NCI-H524 (cell line): ENCODE data around the gene ESR1.
"Not testable (repeated sequence)": the region's sequence is repeated elsewhere in the genome, so short reads cannot be mapped to it uniquely, and the experiment has no call there.

ENCODE experiments used
- DNase-seq, 2 experiments: peaks; one replicate each; lab custom pipeline; 2025; lab: John Stamatoyannopoulos, UW

ESR1 gene

DNA sequence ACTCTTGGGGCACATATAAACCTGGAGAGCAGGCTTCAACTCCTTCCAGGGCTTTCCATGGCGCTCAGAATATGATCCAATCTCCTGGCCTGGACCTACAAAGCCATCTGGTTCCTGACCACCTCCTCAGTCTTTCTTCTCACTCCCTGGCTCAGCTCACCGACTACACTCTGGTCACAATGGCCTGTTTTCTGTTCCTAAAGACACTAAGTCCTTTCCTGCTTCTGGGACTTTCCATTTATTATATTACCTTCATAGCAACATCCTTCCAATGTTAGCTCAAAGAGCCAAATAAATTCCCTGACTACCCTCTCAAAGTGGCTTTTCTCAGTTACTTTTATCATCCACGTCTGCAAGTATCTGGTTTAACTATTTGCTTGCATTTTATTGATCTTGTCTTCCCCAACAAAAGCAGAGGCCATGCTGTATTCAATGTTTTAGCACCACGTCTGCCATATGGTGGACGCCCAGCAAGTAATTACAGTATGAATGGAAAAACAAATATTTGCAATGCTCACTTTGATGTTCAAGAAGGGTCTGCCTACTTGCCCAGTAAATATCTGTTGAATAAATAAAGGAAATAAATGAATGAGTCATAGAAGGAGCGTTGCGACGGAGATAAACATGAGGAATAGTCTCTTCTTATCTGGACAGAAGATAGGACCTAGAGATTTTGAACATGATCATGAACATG, 328.4 kb downstream of the ESR1 start:
- DNase-seq = no peak

DNA sequence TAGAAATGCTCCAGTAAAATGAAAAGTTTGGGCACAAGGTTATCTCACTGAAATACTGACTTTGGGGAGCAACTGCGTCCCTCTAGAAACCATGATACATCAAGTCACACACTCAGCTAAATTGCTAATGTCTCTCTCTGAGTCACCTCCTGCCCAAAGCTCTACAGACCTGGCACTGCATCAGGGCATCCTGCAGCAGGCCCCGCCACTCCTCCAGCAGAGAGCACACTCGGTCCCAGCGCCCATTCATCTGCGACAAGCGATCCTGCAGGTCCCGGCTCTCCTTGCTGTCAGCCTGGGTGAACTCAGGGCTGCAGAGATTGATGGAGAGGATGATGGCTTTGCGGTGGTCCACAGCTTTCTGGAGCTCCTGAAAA, 329.0 kb downstream of the ESR1 start:
- DNase-seq = no peak

DNA sequence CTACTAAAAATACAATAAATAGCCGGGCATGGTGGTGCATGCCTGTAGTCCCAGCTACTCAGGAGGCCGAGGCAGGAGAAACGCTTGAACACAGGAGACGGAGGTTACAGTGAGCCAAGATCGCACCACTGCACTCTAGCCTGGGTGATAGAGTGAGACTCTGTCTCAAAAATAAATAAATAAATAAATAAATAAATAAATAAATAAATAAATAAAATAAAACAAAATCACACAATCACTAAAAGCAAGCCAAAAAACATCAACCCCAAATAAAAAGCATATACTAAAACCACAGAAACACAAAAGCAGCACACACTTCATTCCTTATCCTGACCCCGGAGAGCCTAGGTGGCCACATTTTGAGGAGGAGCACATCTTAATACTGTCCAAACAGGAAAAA, 330.9 kb downstream of the ESR1 start:
- DNase-seq = not testable (repeated sequence)

DNA sequence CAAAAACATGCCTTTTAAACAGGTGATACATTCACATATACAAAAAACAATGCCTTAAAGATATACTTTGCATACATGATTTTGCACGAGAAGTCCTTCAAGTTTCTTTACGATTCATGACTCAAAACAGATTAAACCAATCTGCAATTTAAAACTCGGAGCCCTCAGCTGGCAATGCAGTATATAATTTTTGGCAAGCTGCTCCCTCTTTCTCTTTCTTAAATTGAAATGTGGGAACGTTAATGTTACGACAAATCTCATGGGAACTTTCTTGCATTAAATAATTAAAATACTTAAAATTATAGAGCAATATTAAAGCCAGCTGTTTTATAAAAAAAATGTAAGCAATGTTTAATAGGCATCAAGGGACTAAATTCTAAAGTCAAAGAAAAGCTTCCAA, 334.6 kb downstream of the ESR1 start:
- DNase-seq = no peak

DNA sequence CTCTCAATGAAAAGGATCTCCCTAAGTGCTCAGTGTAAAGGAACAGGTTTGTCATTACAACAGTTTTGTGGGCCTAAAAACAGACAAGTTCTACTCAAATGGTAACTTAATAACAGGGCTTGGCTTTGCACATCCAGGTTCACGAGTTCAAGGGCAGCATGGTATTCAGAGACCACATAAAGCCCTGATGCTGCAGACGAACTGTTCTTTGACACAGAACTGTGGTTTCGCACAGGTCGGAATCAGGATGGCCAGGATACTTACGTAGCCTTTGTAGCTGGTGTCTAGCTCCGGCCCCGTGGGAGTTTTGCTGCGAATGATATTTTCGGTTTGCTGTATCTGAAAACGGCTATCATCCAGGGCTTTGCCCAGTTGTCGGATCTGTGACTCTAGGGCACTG, 335.9 kb downstream of the ESR1 start:
- no peak for DNase-seq

DNA sequence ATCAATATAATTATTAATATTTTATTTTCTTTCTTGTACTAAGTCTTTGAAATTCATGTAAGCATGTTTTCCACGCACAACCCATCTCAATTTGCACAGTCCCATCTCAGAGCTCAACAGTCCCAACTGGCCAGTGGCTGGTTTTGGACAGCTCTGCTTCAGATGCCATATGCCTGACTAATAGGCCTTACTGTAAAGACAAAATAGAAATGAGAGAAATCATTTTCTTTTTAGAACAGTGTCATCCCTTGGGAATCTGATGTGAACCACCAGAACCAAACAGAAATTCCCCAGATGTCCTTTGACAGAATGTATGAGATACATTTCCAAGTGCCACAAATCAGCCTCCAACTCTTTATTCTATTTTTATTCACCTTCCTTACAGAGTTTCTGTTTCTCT, 338.9 kb downstream of the ESR1 start:
- no peak for DNase-seq

DNA sequence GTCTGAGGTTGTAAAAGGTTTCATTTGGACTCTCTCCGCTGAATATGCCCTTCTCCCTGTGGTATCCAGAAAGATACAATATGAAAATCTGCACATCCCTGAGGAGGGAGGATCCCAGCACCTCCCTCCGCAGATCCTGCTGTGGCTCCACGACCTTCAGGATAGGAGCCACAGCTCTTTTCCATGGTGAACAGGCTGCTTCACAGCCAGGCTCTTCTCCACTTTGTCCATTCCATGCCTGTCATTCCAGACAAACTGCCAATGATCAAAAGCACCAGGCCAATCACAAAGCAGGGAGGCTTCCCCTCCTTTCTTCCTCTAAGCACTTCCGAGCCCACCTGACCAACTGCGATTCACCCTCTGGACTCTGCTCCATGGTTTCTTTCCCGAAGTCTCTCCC, 339.8 kb downstream of the ESR1 start:
- no peak for DNase-seq

DNA sequence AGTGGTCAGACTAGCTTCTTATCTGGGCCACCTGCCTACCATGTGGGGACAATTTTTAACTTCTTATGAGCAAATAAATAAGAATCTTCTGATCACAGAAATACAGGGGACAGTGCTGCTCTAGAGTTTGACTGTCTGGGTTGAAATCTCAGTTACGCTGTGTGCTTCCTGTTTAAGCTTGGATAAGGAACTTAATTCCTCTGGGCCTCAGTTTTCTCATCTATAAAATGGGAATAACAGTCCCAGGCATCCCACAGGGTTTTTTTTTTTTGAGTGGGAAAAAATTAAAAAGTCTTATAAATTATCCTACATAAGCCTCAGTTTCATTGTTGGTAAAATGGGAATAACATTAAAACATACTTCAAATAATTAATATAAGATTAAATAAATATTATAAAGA, 340.9 kb downstream of the ESR1 start:
- DNase-seq = no peak

DNA sequence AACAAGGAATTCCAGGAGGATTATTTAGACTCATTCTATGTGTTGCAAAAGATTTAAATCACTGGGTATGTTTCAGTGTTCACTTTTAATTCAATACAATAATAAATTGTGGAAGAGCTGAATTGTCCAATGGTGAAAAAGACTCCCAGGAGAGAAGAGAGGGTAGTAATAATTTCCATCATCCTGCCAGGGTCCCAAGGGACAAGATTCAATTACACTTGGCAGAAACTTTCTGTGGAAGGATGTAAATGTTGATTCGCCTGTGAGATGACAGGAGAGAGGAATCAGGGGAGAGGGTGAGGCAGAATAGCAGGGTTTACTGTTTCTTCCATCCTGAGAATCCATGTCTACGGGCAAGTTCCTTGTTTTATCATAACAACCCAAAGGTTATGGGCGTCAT, 342.7 kb downstream of the ESR1 start:
- DNase-seq = no peak

DNA sequence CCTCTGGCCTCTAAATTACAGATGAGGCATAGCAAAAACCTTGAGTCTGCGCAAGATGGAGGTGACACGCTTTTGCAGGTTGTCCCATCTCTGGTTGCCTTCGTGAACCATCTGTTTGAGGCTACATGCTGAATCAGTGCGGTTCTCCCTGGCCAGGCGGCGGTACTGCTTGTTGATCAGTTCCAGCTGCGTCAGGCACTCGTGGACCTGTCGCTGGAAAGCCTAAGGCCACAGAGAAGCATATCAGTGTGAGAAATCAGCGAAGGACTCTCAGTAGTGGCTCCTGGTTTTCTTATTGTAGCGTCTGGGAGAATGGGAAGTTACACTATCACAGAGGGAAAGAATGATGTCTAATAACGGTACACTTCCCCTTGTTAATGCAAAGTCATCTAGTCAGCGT, 344.4 kb downstream of the ESR1 start:
- no peak for DNase-seq

DNA sequence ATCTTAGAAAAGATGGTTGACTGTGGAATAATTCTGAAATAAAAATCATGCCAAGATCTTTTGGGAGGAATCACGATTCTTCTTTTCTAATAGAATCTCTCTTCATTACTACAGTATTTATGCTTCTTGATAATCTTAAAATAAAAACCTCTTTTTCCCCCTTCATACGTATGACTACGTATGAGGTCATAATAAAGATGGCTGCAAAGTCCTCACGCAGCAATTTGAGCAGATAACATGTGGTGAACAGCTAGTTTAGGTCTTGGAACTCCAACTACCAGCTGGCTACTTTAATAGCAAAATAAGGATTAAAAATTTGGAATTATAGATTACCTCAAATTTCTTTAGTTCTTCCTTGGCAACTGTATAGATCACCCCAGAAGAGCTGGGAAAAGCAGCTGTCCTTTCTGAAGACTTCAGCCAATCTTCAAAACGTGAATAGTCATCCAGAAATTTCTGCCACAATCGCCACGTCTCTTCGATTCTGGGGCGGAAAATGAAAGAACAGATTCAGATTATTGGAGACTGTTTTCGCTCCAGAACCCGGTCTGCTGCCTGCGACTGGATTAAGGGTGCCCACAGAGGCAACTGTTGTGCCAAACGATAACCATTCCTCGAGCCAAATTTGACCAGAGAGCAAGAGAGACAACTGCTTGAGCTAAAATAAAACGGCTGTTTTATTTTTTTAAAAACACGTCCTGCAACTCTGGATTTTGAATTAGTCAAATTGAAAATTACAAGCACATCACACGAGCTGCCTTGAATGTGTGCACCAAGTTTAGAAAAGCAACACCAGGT, 347.3 kb downstream of the ESR1 start:
- DNase-seq = no peak

DNA sequence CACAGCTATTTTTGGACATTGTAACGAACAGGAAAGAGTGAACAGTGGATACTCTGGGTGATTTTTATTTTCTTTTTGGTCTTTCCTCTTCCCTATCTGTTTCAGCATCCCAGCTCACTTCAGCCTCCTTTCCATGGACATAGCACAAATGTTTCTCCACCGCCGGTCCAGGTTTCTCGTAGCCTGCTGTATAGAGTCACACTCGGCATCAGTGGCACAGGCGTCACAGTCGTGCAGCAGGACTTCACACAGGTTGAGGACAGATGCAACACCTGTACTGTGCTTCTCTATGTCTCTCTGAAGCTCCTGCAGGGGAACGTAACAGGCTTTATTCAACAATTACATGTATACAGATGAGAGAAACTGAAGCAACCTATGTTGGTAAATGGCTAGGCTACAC, 348.3 kb downstream of the ESR1 start:
- DNase-seq = no peak

DNA sequence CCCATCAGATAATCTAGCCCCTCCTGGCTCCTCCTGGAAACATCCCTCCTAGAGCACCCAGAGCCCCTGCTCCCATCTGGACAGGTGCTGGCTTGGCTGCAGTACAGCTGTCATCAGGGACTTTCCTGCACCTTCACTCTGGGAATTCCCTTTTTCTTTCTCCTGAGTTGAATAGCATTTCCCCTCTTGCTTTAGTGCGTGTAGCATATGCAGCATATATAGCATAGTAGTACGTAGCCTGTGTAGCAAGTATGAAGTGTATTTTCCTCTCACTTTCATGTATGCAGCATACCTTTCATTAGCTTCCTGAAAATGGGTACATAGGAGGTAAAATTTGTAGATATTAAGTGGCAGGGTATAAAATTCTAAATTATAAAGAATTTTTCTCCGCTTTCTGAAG, 352.9 kb downstream of the ESR1 start:
- peak; percentile 55 to 84 for DNase-seq

DNA sequence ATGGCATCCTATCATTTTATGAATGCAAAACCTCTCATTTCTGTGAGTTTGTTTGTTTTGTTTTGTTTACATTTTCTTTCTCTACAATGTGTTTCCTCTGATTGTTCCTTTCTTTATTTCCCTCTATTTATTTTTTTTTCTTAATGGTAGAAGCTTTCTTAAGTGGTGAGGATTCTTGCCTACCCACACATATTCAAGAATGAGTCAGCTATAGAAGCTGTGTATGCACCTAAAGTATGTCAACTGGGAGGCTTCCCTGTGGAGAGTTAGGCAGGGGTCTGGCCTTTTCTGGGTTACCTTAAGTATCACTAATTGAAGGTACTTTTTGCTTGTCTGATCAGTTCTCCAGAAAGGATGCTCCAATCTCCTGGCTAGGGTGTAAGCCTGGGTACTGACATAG, 354.0 kb downstream of the ESR1 start:
- DNase-seq = no peak

DNA sequence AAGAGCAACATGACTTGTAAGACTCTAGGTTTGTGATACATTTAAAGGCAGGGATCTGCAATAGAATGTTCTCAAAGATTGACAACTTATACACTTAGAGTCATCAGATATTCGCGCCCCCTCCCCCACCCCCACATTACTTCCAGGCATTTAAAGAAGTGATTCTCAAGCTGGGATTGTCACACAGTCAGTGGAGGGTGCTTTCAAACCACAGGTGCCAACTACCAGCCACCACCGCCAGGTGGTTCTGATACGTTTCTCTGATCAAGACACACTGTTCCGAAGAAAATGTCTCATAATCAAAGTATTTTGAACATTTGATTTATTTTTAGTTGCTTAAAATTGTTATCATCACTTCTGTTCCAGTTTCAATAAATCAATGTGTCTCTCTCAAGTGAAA, 357.5 kb downstream of the ESR1 start:
- no peak for DNase-seq

DNA sequence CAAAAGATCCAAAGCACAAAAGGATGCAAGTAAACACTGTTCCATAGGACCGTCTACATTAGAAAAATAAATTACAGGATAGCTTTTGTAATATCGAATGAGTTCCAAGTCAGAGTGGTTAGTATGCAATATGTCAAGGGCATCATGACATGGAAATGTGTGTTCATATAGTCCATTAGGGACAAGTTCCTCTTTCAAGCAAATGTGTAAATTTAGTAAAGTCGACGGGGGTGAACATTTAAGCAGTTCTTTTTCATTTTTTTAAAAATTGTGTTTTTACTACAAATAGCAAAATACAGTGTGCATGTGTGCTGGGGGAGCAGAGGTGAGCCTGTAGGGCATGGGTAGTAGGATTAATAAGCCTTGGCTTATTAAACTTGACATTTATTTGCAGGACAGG, 359.0 kb downstream of the ESR1 start:
- no peak for DNase-seq

DNA sequence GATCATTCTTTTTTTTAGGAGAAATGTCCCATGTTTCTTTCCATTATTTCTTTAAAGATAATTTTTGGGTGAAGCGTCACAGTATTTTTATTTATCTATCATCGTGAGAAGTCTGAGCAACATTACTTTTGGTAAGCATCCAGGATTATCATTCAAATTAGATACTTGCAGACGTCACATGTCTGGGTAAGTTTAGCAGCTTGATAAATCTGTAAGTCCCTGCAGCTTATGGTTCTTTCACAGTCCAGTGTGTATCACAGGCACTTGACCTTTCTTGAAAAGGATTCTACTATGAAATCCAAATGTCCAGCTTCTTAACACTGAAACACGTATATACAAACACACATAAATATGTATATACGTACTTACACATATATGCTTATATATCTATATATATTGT, 359.4 kb downstream of the ESR1 start:
- peak in 1 of 2 experiments; percentile 13 for DNase-seq

DNA sequence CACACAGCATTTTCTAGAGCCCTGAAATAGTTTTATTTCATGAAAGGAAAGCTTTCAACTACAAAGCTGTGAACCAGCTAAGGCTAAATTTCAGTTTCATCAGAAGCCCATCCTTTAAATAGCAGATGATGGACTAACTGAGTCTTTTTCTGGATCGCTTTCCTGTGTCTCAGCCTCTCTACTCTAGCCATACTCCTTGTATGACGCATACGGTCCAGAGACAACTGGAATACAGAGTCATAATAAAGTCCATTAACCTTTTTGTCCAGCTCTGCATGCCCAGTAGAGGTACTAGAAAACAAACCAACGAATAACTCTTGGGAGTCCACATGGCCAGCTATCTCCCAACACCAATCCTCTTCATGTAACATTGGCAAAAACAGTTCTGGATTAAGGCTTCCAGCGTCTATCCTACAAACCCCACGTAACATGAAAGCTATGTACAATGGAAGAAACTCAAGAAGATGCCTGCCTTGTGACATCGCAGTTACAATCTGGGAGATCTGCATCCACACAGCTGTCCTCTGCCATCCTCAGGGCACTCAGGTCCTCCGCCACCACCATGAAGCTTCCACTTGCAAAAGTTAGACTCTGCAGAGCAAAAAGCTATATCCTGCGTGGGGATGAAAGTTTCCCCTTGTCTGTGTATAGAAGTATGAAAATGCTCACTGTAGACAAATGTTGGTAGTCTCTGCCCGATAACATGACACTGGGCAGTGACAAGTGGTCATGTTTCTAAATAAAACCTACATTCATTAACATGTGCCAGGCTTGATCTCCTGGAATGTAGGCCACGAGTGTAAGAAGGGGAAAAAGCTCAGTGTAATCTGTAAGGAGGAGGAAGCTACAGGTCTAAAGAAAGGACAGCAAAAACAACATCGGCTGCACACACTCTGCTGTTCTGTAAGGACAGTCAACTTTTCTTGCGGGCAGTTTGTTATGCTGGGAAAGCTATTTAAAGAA, 360.4 kb downstream of the ESR1 start:
- DNase-seq = no peak

DNA sequence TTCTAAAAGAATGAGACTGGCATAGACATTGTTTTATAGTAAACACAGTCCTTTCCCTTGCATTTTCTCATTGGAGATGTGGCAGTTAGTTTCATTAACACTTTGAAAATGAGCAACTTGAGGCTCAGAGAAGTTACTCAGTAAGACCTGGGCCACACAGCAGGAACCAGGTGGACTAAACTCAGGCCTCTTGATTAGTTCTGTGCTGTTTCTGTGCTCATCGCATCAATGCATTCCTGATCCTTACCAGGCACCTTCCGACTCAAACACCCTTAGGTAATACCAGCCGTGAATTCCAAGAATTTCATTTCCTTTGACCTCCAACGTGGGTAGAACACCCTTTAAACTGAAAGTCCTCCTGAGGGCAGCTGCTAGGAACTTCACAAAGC, 362.8 kb downstream of the ESR1 start:
- no peak for DNase-seq

DNA sequence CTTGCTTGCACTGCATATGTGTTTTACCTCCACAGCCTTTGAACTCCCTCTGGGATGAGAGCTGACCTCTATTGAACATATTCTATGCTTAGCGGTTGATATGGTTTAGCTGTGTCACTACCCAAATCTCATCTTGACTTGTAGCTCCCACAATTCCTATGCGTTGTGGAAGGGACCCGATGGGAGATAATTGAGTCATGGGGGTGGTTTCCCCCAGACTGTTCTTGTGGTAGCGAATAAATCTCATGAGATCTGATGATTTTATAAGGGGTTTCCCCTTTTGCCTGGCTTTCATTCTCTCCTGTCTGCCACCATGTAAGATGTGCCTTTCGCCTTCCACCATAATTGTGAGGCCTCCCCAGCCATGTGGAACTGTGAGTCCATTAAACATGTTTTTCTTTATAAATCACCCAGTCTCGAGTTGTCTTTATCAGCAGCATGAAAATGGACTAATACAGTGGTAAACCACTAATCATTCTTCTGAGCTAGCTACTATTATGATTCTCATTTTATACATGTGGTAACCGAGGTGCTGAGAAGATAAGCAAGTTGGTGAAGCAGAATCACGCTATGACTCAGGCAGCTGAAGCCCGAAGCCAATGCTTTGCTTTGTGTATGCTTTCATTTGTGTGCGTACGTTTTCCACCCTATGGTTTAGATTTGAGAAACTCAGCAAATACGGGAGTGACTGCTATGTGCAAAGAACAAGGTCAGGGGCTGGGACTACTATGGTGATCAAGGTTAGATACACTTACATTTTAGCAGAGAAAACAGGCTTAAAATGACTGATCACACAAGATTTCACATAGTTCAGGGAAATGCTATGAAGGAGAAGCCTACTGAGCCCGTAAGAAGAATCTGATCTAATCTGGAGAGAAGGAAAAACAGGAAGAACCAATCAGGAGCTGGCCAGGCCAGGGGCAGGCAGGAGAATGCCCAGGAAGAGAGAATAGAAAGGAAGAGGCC, 363.5 kb downstream of the ESR1 start:
- no peak for DNase-seq

DNA sequence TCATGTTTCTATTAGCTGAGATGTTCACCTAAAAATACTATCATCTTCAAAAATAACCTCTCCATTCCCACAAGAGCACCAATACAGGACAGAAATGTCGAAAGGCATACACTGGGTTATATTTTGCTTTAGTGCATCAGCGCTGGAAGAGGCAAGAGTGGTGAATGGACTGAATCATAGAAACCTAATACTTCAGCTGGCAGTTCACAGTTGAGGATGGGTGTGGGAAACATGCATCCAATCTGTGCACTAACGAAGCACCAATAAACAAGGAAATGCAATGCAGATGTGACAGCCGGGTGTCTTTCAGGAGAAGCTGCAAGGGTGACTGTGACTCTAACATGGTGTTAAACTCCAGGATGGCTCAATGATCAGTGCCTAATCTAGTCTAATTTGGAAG, 365.8 kb downstream of the ESR1 start:
- DNase-seq = no peak

DNA sequence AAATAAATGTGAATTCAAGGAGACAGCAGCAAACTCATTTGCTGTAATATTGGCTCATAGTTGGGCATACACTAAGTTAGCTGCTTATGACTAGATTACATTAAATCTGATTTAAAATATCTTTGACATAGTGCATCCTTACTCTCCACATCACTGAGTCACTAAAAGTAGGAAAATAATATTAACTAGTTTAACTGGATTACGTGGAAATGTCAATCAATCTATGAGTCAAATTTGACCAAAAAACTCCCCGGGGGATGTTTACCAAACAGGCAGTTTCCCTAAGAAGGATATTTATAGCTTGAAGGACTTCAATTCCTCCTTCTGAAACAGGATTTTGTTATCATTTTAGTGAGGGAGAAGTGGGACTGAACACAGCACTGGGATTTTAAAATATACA, 366.5 kb downstream of the ESR1 start:
- DNase-seq = no peak
